Stomach (tissue), 4 donors: Measurements from ENCODE around the gene VPS13D.

Experiments used
- EP300 ChIP-seq: sonication (generic); formaldehyde crosslinking; IDR thresholded peaks from one replicate; pipeline ENCODE4 v1.6.1; 2017; ENCODE audit warnings: antibody characterized with exemption
- POLR2A ChIP-seq, 4 donors: fragments of 450-650 bp; IDR thresholded peaks; one replicate each; pipeline ENCODE4 v1.6.1; 2016; ENCODE audit warnings: antibody characterized with exemption in 4 of 4, control low read depth in 2 of 4, mild to moderate bottlenecking in 1 of 4, moderate library complexity in 1 of 4
- POLR2AphosphoS5 ChIP-seq, 3 donors: sonication (generic); formaldehyde crosslinking; IDR thresholded peaks; one replicate each; pipeline ENCODE4 v1.6.1; 2016; ENCODE audit warnings: antibody characterized with exemption in 3 of 3
- TF ChIP-seq, protein P1 (sequence below), 7 experiments: fragments of 450-650 bp in 4 of 7; fragments of 200-600 bp in 3 of 7; sonication (generic) in 3 of 7; IDR thresholded peaks; one replicate each; pipeline ENCODE4 v1.5.1; 2016 to 2019; ENCODE audit warnings: antibody characterized with exemption in 7 of 7, control low read depth in 2 of 7, mild to moderate bottlenecking in 1 of 7

GRCh38 chr1:12521096-12521495, 291.3 kb downstream of the VPS13D start:
- TF ChIP-seq, protein P1, sequence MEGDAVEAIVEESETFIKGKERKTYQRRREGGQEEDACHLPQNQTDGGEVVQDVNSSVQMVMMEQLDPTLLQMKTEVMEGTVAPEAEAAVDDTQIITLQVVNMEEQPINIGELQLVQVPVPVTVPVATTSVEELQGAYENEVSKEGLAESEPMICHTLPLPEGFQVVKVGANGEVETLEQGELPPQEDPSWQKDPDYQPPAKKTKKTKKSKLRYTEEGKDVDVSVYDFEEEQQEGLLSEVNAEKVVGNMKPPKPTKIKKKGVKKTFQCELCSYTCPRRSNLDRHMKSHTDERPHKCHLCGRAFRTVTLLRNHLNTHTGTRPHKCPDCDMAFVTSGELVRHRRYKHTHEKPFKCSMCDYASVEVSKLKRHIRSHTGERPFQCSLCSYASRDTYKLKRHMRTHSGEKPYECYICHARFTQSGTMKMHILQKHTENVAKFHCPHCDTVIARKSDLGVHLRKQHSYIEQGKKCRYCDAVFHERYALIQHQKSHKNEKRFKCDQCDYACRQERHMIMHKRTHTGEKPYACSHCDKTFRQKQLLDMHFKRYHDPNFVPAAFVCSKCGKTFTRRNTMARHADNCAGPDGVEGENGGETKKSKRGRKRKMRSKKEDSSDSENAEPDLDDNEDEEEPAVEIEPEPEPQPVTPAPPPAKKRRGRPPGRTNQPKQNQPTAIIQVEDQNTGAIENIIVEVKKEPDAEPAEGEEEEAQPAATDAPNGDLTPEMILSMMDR (IDR thresholded peaks at IDR 0.05), result no peak
- TF ChIP-seq POLR2A (IDR thresholded peaks at IDR 0.05), result no peak
- TF ChIP-seq POLR2AphosphoS5 (IDR thresholded peaks at IDR 0.05), result no peak
- TF ChIP-seq EP300, result no peak
